Duodenal mucosa (tissue), 2 donors: ENCODE data around the gene SRGAP1.
"Not testable (repeated sequence)": the region's sequence is repeated elsewhere in the genome, so short reads cannot be mapped to it uniquely, and the experiment has no call there.

Source experiments
- H3K27ac ChIP-seq: one replicate; pipeline ENCODE4 v1.7.0; 2013; ENCODE audit warnings: low read depth, low read length
- H3K27me3 ChIP-seq, 2 donors: one replicate each; pipeline ENCODE4 v1.7.0; 2013; ENCODE audit warnings: low read length in 2 of 2, control low read depth in 1 of 2; ENCODE audit not compliant: insufficient read depth in 2 of 2, control insufficient read depth in 1 of 2
- H3K36me3 ChIP-seq, 2 donors: one replicate each; pipeline ENCODE4 v1.7.0; 2013; ENCODE audit warnings: low read length in 2 of 2, control low read depth in 1 of 2; ENCODE audit not compliant: insufficient read depth in 2 of 2, control insufficient read depth in 1 of 2
- H3K4me1 ChIP-seq, 2 donors: one replicate each; pipeline ENCODE4 v1.7.0; 2013; ENCODE audit warnings: low read length in 2 of 2, control low read depth in 1 of 2; ENCODE audit not compliant: insufficient read depth in 2 of 2, control insufficient read depth in 1 of 2
- H3K4me3 ChIP-seq, 2 donors: one replicate each; pipeline ENCODE4 v1.7.0; 2013; ENCODE audit warnings: low read length in 2 of 2, low read depth in 1 of 2
- H3K9ac ChIP-seq, 2 donors: one replicate each; pipeline ENCODE4 v1.7.0; 2013; ENCODE audit warnings: low read length in 2 of 2, low read depth in 1 of 2
- H3K9me3 ChIP-seq, 2 donors: one replicate each; pipeline ENCODE4 v1.7.0; 2013; ENCODE audit warnings: low read length in 2 of 2, control low read depth in 1 of 2; ENCODE audit not compliant: control insufficient read depth in 1 of 2

The SRGAP1 gene

GRCh38 chr12:64107776-64108175, 263.3 kb downstream of the SRGAP1 start:
- Histone ChIP-seq H3K4me3 (no peak overlapping the region), H3K9ac (no peak overlapping the region), H3K4me1 (no peaks in the 10 kb centered on the region), H3K27me3 (no peaks in the 10 kb centered on the region), H3K9me3 (no peaks in the 10 kb centered on the region), H3K27ac (no peak overlapping the region), H3K36me3 (peaks cover 0 to 6% of the 10 kb centered on the region in 2 donors)

GRCh38 chr12:64109706-64110105, 265.2 kb downstream of the SRGAP1 start:
- H3K4me3 ChIP-seq: no peak overlapping the region
- H3K9me3 ChIP-seq: no peaks in the 10 kb centered on the region
- no peaks in the 10 kb centered on the region for H3K27me3 ChIP-seq
- no peak overlapping the region for H3K27ac ChIP-seq
- H3K36me3 ChIP-seq: peaks cover 0 to 6% of the 10 kb centered on the region in 2 donors
- H3K4me1 ChIP-seq: no peaks in the 10 kb centered on the region
- H3K9ac ChIP-seq: no peak overlapping the region

GRCh38 chr12:64110864-64111263, 266.4 kb downstream of the SRGAP1 start:
- H3K9me3 ChIP-seq: no peaks in the 10 kb centered on the region
- no peak overlapping the region for H3K4me3 ChIP-seq
- no peak overlapping the region for H3K9ac ChIP-seq
- no peak overlapping the region for H3K27ac ChIP-seq
- no peaks in the 10 kb centered on the region for H3K27me3 ChIP-seq
- H3K36me3 ChIP-seq: peaks cover 0 to 6% of the 10 kb centered on the region in 2 donors
- H3K4me1 ChIP-seq: no peaks in the 10 kb centered on the region

GRCh38 chr12:64116969-64117368, 272.5 kb downstream of the SRGAP1 start:
- Histone ChIP-seq H3K27me3 (no peaks in the 10 kb centered on the region), H3K27ac (no peak overlapping the region), H3K9me3 (no peaks in the 10 kb centered on the region), H3K4me3 (no peak overlapping the region), H3K4me1 (no peaks in the 10 kb centered on the region), H3K9ac (no peak overlapping the region), H3K36me3 (peaks cover 0 to 13% of the 10 kb centered on the region in 2 donors)

- no peaks in the 10 kb centered on the region for H3K9me3 ChIP-seq
- H3K27ac ChIP-seq: no peak overlapping the region
- peaks cover 0 to 7% of the 10 kb centered on the region in 2 donors for H3K36me3 ChIP-seq
- no peaks in the 10 kb centered on the region for H3K27me3 ChIP-seq
- H3K4me1 ChIP-seq: no peaks in the 10 kb centered on the region
- H3K4me3 ChIP-seq: no peak overlapping the region
- H3K9ac ChIP-seq: no peak overlapping the region
These were observed 276.1 kb downstream of the SRGAP1 start for GRCh38 chr12:64120568-64120967.

- H3K27me3 ChIP-seq, H3K9ac ChIP-seq: not testable (repeated sequence)
These were observed 276.6 kb downstream of the SRGAP1 start for GRCh38 chr12:64121086-64121485.

GRCh38 chr12:64122154-64122553, 277.7 kb downstream of the SRGAP1 start:
- no peak overlapping the region for H3K27ac ChIP-seq
- H3K9me3 ChIP-seq: no peaks in the 10 kb centered on the region
- no peak overlapping the region for H3K4me3 ChIP-seq
- no peaks in the 10 kb centered on the region for H3K4me1 ChIP-seq
- H3K36me3 ChIP-seq: no peaks in the 10 kb centered on the region
- no peaks in the 10 kb centered on the region for H3K27me3 ChIP-seq
- no peak overlapping the region for H3K9ac ChIP-seq

More at GRCh38 chr12:64121086-64121485, 276.6 kb downstream of the SRGAP1 start:
- not testable (repeated sequence) for H3K4me3 ChIP-seq, H3K9me3 ChIP-seq, H3K4me1 ChIP-seq, H3K27ac ChIP-seq, H3K36me3 ChIP-seq

- Histone ChIP-seq H3K9me3 (no peaks in the 10 kb centered on the region), H3K4me3 (no peak overlapping the region), H3K36me3 (peaks cover 3 to 7% of the 10 kb centered on the region in 2 donors), H3K27ac (no peak overlapping the region), H3K9ac (no peak overlapping the region), H3K27me3 (no peaks in the 10 kb centered on the region), H3K4me1 (no peaks in the 10 kb centered on the region)
These were observed 278.5 kb downstream of the SRGAP1 start for GRCh38 chr12:64122995-64123394.

GRCh38 chr12:64123448-64123847, 278.9 kb downstream of the SRGAP1 start:
- Histone ChIP-seq H3K9me3 (no peaks in the 10 kb centered on the region), H3K27me3 (no peaks in the 10 kb centered on the region), H3K4me1 (no peaks in the 10 kb centered on the region), H3K4me3 (no peak overlapping the region), H3K36me3 (peaks cover 5 to 8% of the 10 kb centered on the region in 2 donors), H3K9ac (no peak overlapping the region), H3K27ac (no peak overlapping the region)

GRCh38 chr12:64124511-64125197, 280.2 kb downstream of the SRGAP1 start:
- Histone ChIP-seq H3K9me3 (no peaks in the 10 kb centered on the region), H3K9ac (no peak overlapping the region), H3K27me3 (no peaks in the 10 kb centered on the region), H3K36me3 (peaks cover 9 to 15% of the 10 kb centered on the region in 2 donors), H3K4me1 (no peaks in the 10 kb centered on the region), H3K4me3 (no peak overlapping the region), H3K27ac (no peak overlapping the region)
